ENCODE results near the gene DNAJA4.

Gene DNAJA4

DNA sequence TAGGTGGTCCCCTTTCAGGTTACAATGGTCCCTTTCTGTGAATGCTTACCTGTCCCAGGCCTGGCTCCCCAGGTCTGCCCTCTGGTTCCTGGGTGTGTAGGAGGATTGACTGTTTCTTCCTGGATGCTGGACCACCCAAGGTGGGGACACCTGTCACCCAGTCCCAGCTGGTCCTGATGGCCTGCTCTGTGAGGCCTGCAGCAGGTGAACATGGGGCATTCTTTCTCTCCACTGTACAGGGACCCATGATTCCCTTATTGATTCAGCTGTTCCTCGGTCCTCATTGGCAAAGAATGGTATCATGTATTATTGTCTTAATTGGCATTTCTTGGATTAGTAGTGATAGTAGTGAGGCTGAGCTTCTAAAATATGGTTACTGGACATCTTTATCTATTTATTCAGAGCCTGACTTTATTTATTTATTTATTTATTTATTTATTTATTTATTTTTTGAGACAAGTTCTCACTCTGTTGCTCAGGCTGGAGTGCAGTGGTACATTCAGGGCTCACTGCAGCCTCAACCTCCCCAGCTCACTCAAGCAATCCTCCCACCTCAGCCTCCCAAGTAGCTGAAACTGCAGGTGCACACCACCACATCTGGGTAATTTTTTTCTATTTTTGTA, 8.8 kb upstream of the DNAJA4 start:
- Histone ChIP-seq H3F3A (ENCODE audit: low read depth) (no peaks in the 10 kb centered on the region), H3K4me3 (ENCODE audit: low read length, poor library complexity, severe bottlenecking) (no peak overlapping the region), H2AFZ (ENCODE audit: low read length) (no peak overlapping the region), H3K36me3 (ENCODE audit: insufficient read depth, low read length) (no peaks in the 10 kb centered on the region), H3K9ac (ENCODE audit: low read depth, low read length, poor library complexity, severe bottlenecking) (no peak overlapping the region), H4K20me1 (ENCODE audit: insufficient read depth, low read length, poor library complexity, severe bottlenecking) (no peaks in the 10 kb centered on the region), H3K79me2 (ENCODE audit: insufficient read depth, low read length) (no peaks in the 10 kb centered on the region), H3K9me3 (ENCODE audit: insufficient read depth, low read depth, low read length) (no peaks in the 10 kb centered on the region), H3K4me1 (ENCODE audit: insufficient read depth, low read length, poor library complexity, severe bottlenecking) (no peaks in the 10 kb centered on the region), H3K9me2 (replicated peaks; ENCODE audit: low read depth, low read length) (no peaks in the 10 kb centered on the region), H3K4me2 (ENCODE audit: low read depth, low read length, poor library complexity, severe bottlenecking) (no peak overlapping the region), H3K27me3 (ENCODE audit: insufficient read depth, low read length, poor library complexity, severe bottlenecking) (no peaks in the 10 kb centered on the region)
- no peak for TF ChIP-seq EZH2phosphoT487 (IDR thresholded peaks at IDR 0.05; ENCODE audit: borderline replicate concordance)
- TF ChIP-seq, protein P1, sequence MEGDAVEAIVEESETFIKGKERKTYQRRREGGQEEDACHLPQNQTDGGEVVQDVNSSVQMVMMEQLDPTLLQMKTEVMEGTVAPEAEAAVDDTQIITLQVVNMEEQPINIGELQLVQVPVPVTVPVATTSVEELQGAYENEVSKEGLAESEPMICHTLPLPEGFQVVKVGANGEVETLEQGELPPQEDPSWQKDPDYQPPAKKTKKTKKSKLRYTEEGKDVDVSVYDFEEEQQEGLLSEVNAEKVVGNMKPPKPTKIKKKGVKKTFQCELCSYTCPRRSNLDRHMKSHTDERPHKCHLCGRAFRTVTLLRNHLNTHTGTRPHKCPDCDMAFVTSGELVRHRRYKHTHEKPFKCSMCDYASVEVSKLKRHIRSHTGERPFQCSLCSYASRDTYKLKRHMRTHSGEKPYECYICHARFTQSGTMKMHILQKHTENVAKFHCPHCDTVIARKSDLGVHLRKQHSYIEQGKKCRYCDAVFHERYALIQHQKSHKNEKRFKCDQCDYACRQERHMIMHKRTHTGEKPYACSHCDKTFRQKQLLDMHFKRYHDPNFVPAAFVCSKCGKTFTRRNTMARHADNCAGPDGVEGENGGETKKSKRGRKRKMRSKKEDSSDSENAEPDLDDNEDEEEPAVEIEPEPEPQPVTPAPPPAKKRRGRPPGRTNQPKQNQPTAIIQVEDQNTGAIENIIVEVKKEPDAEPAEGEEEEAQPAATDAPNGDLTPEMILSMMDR (conservative IDR thresholded peaks at IDR 0.05; ENCODE audit: low read length), result no peak

DNA sequence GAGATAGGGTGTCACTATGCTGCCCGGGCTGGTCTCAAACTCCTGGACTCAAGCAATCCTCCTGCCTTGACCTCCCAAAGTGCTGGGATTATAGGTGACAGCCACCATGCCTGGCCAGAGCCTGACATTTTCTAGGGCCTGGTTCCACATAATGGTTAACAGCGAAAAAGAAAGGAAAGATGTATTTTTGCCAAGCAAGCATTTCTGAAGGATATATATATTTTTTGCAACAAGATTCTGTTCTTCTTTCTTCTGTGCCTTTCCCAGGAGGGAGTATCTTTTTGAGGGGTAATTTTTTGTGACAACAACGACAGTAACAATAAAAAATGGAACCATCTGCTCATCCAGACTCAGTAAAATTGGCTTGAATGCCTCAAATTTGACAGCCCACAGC, 8.3 kb upstream of the DNAJA4 start:
- Histone ChIP-seq H3K36me3 (ENCODE audit: insufficient read depth, low read length) (no peaks in the 10 kb centered on the region), H3K9ac (ENCODE audit: low read depth, low read length, poor library complexity, severe bottlenecking) (no peak overlapping the region), H3K27me3 (ENCODE audit: insufficient read depth, low read length, poor library complexity, severe bottlenecking) (no peaks in the 10 kb centered on the region), H3K4me3 (ENCODE audit: low read length, poor library complexity, severe bottlenecking) (no peak overlapping the region), H4K20me1 (ENCODE audit: insufficient read depth, low read length, poor library complexity, severe bottlenecking) (no peaks in the 10 kb centered on the region), H2AFZ (ENCODE audit: low read length) (no peak overlapping the region), H3K9me2 (replicated peaks; ENCODE audit: low read depth, low read length) (no peaks in the 10 kb centered on the region), H3K9me3 (ENCODE audit: insufficient read depth, low read depth, low read length) (no peaks in the 10 kb centered on the region), H3F3A (ENCODE audit: low read depth) (no peaks in the 10 kb centered on the region), H3K4me1 (ENCODE audit: insufficient read depth, low read length, poor library complexity, severe bottlenecking) (no peaks in the 10 kb centered on the region), H3K4me2 (ENCODE audit: low read depth, low read length, poor library complexity, severe bottlenecking) (no peak overlapping the region), H3K79me2 (ENCODE audit: insufficient read depth, low read length) (no peaks in the 10 kb centered on the region)
- TF ChIP-seq, protein P1 (conservative IDR thresholded peaks at IDR 0.05; ENCODE audit: low read length), result no peak
- no peak for TF ChIP-seq EZH2phosphoT487 (IDR thresholded peaks at IDR 0.05; ENCODE audit: borderline replicate concordance)

DNA sequence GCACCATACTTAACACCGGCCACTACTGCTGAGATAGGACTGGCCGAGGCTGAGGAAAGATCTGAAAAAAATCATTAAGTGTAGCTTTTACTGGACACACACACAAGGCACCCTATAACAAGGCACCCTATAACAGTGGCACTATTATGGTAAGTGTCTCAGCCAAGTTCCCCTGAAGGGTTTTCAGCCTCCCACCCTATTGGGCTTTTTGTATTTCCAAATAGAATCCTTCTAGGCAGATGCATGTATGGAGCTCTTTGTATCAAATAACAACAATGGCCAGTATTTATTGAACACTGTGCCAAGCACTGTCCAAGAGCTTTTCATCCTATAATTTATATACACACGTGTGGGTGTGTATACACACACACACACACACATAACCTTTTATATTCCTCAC, 6.7 kb upstream of the DNAJA4 start:
- no peaks in the 10 kb centered on the region for H3K9me3 ChIP-seq (ENCODE audit: insufficient read depth, low read depth, low read length)
- H3K27me3 ChIP-seq (ENCODE audit: insufficient read depth, low read length, poor library complexity, severe bottlenecking), result no peaks in the 10 kb centered on the region
- no peaks in the 10 kb centered on the region for H3F3A ChIP-seq (ENCODE audit: low read depth)
- H3K4me1 ChIP-seq (ENCODE audit: insufficient read depth, low read length, poor library complexity, severe bottlenecking), result no peaks in the 10 kb centered on the region
- no peaks in the 10 kb centered on the region for H3K9me2 ChIP-seq (replicated peaks; ENCODE audit: low read depth, low read length)
- TF ChIP-seq EZH2phosphoT487 (IDR thresholded peaks at IDR 0.05; ENCODE audit: borderline replicate concordance), result no peak
- TF ChIP-seq, protein P1 (conservative IDR thresholded peaks at IDR 0.05; ENCODE audit: low read length), result no peak
- no peaks in the 10 kb centered on the region for H3K79me2 ChIP-seq (ENCODE audit: insufficient read depth, low read length)
- no peak overlapping the region for H3K9ac ChIP-seq (ENCODE audit: low read depth, low read length, poor library complexity, severe bottlenecking)
- no peak overlapping the region for H3K4me2 ChIP-seq (ENCODE audit: low read depth, low read length, poor library complexity, severe bottlenecking)
- H3K36me3 ChIP-seq (ENCODE audit: insufficient read depth, low read length), result no peaks in the 10 kb centered on the region
- no peak overlapping the region for H2AFZ ChIP-seq (ENCODE audit: low read length)
- H3K4me3 ChIP-seq (ENCODE audit: low read length, poor library complexity, severe bottlenecking), result no peak overlapping the region
- H4K20me1 ChIP-seq (ENCODE audit: insufficient read depth, low read length, poor library complexity, severe bottlenecking), result no peaks in the 10 kb centered on the region

Measured in Loucy (cell line).